ENCODE data around the gene APOA4.
A peak's percentile ranks its signal among the peaks of the same experiment; 100 is the strongest.

Gene APOA4

DNA sequence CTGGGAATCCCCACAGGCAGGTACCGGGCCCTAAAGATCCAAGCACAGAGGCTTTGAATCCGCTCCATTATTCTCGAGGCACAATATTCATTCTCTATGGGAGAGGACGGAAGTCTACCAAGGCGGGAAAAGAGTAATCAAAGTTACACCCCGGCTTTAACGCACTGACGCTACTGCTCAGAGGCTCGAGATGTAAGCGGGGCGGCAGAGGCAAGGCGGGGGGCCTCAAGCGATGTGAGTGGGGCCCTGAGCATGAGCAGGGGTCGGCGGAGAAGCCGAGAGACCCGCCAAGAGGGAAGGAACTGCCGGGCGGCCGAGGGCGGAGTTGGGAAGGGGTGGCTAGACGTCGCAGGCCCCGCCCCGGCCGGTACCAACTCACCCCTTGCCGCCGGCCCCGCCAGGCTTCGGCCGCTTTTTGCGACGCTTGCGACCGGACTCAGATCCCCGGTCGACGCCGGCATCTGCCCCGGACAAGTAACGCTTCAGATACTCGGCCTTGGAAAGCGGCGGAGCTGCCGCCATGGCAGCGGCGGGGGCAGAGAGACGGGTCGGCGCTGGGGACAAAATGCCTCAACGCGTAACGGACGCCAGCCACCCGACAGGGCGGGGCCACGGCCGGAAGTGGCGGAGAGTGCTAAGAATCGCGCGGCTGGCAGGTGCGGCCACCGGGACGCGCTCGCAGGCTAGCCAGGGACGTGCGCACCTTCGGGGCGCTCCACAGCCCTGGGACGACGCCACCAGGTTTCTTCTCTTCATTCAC is 50.5 kb downstream of the APOA4 start, which contains the start of gene BUD13:
Gene BUD13, minus strand, starts transcription at position 545 of the 760 bp plus-strand sequence. Its CDS starts 23 bp downstream, at position 522.
- peak; percentile 95 for DNase-seq

DNA sequence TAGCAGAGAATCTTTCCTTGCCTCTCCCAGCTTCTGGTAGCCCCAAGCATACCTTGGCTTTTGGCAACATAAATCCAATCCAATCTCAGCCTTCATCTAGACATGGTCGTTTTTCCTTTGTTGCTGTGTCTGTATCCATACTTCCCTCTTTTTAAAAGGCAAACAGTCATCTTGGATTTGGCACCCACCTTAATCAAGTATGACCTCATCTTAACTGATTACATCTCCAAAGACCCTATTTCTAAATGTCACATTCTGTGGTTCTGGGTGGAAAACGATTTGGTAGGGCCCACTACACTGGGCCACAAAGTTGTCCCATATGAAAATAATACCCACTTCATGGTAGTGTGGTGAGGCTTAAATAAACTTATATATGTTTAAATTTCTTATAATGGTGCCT is 51.2 kb downstream of the APOA4 start:
- no peak for DNase-seq
